NCI-H226 (cell line): ENCODE results near the gene ENPP1.

Experiments
- DNase-seq: peaks from one replicate; pipeline ENCODE4 v3.0.0-alpha.2; 2015

ENPP1 gene

GRCh38 chr6:131917763-131918649 lies 110.2 kb downstream of the ENPP1 start:
- no peak for DNase-seq

- no peak for DNase-seq
These were observed 111.0 kb downstream of the ENPP1 start for GRCh38 chr6:131918650-131919355.

GRCh38 chr6:131920656-131921055 lies 112.8 kb downstream of the ENPP1 start:
- no peak for DNase-seq

GRCh38 chr6:131923356-131923755 lies 115.5 kb downstream of the ENPP1 start:
- peak; percentile 52 for DNase-seq

GRCh38 chr6:131924881-131925474 lies 117.2 kb downstream of the ENPP1 start:
- peak; percentile 15 for DNase-seq

- no peak for DNase-seq
These were observed 121.4 kb downstream of the ENPP1 start for GRCh38 chr6:131929264-131929663.

- no peak for DNase-seq
These were observed 122.2 kb downstream of the ENPP1 start for GRCh38 chr6:131929976-131930375.

GRCh38 chr6:131931063-131931750 lies 123.4 kb downstream of the ENPP1 start:
- no peak for DNase-seq

GRCh38 chr6:131936156-131936555 lies 128.3 kb downstream of the ENPP1 start:
- no peak for DNase-seq

- DNase-seq: peak; percentile 49
These were observed 129.4 kb downstream of the ENPP1 start for GRCh38 chr6:131937226-131937625.

- peak; percentile 51 for DNase-seq
These were observed 130.1 kb downstream of the ENPP1 start for GRCh38 chr6:131937703-131938631.
